Astrocyte of the cerebellum (primary cell): Measurements from ENCODE around the gene WSCD1.

Experiments
- DNase-seq: peaks from one replicate; pipeline ENCODE4 v3.0.0-alpha.2; 2011; ENCODE audit warnings: low read depth
- H3K4me3 ChIP-seq: 2 replicates; pipeline ENCODE4 v1.5.1; 2011; ENCODE audit warnings: mild to moderate bottlenecking, low read depth, low read length, moderate library complexity
- in situ Hi-C: cut with HindIII; loops from 2 replicates; pipeline ENCODE4 v1.10.0; 2017; ENCODE audit warnings: low sequenced_read_pairs
- TF ChIP-seq, protein P1 (sequence below): IDR thresholded peaks from 2 replicates; pipeline ENCODE4 v1.5.1; 2012; ENCODE audit warnings: low read length, low read depth, moderate library complexity, mild to moderate bottlenecking; ENCODE audit errors: missing control alignments

Gene WSCD1

DNA sequence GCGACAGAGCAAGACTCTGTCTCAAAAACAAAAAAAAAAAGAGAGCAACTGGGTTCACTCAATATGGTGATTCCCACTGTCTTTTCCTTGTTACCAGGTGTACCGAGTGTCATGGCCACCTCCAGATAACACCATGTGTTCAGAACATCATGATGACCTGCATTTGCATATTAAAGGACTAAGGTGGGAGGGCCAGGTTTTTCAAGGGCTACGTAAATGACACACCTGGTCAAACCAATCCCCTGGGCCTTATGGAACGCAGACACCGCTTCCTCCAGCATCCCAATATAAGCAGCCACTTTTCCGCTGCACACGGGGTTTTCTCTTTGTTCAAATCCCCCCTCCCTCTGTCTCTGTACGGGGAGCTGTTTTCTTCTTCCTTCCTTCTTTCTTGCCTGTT lies 29.3 kb downstream of the WSCD1 start:
- in situ Hi-C loops = no loop called here
- TF ChIP-seq, protein P1, sequence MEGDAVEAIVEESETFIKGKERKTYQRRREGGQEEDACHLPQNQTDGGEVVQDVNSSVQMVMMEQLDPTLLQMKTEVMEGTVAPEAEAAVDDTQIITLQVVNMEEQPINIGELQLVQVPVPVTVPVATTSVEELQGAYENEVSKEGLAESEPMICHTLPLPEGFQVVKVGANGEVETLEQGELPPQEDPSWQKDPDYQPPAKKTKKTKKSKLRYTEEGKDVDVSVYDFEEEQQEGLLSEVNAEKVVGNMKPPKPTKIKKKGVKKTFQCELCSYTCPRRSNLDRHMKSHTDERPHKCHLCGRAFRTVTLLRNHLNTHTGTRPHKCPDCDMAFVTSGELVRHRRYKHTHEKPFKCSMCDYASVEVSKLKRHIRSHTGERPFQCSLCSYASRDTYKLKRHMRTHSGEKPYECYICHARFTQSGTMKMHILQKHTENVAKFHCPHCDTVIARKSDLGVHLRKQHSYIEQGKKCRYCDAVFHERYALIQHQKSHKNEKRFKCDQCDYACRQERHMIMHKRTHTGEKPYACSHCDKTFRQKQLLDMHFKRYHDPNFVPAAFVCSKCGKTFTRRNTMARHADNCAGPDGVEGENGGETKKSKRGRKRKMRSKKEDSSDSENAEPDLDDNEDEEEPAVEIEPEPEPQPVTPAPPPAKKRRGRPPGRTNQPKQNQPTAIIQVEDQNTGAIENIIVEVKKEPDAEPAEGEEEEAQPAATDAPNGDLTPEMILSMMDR = no peak
- H3K4me3 ChIP-seq = no peak overlapping the region
- DNase-seq = no peak

DNA sequence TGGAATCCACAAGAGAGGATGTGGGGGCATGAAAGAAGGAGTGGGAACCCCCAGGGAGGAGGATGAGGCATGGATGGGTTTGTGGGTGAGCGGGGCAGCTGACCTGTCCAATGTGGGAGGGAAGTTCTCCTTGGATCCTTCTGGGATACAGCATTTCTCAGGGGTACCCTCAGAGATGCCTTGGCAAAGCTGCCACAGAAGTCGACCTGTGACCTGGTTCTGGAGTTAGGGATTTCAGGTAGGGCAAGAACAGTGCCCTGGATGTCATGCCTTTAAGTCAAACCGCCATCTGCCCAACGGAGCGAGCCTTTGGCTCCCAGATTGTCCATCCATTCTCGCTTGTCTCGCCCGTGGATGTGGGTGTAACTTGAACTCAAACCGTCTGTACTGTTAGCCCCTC lies 30.0 kb downstream of the WSCD1 start:
- DNase-seq = no peak
- H3K4me3 ChIP-seq = no peak overlapping the region
- in situ Hi-C loops = no loop called here
- TF ChIP-seq, protein P1 = no peak

DNA sequence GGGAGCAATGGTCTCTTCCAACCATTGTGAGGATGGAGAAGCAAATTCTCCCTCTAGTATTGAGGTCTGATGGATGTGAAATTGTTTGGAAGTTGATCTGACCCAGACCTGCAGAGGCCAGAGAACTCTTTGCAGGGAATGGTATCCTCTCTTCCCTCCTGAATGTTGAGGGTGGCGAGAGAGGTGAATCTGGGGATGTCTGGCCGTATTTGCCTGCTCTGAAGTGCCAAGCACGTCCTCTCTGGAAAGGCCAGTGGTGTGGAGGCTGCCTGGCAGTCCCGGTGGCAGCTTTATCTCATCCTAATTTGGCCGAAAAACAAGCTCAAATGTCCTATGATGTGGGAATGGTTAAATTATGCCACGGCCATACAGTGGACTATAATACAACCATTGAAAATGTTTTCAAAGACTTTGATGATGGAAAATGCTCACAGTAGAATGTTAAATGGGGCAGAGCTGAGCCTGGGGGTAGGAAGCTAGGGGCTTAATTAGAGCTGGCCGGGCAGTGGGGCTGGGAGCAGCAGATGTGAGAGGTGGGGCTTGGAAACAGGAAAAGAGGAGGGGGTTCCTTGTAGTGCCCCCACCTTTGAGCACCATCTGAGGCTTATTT lies 30.8 kb downstream of the WSCD1 start:
- in situ Hi-C loops = no loop called here
- TF ChIP-seq, protein P1 = no peak
- DNase-seq = no peak
- H3K4me3 ChIP-seq = no peak overlapping the region

DNA sequence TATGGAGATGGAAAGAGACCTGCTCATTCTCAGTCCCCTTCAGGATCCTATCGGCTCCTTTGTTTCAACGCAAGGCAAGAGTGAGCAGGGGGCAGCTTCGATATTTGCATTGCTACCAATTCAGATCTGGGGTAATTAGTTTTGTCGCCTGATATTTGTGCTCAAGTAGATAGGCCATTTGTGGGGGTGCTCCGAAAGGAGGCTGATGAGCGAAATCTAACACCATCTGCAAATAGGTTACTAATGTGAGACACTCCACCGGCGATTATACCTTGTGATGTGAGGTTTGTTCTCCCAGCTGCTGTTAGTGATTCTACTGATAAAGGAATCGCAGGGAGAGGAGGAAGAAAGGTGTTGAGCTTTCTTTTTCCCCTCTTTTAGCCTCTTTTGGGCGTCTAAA lies 31.5 kb downstream of the WSCD1 start:
- DNase-seq = no peak
- TF ChIP-seq, protein P1 = no peak
- in situ Hi-C loops = no loop called here
- H3K4me3 ChIP-seq = no peak overlapping the region

DNA sequence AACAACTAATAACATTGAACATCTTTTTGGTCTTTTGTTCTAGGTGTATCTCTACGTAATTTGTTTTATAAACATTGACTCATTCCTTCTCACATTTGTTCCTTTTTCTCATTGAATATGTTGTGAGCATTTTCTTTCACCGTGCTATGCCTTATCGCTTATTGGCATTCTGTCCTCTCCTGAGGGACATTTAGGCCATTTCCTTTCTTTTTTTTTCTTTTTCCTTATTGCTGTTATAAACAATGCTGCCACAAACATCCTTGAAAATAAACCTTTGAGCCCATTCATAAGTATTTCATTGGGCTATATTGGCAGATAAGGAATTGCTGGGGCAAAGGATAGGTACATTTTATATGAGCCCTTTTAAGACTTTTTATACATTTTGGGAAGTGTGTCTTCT lies 32.4 kb downstream of the WSCD1 start:
- no peak overlapping the region for H3K4me3 ChIP-seq
- TF ChIP-seq, protein P1 = no peak
- DNase-seq = no peak
- in situ Hi-C loops = no loop called here

DNA sequence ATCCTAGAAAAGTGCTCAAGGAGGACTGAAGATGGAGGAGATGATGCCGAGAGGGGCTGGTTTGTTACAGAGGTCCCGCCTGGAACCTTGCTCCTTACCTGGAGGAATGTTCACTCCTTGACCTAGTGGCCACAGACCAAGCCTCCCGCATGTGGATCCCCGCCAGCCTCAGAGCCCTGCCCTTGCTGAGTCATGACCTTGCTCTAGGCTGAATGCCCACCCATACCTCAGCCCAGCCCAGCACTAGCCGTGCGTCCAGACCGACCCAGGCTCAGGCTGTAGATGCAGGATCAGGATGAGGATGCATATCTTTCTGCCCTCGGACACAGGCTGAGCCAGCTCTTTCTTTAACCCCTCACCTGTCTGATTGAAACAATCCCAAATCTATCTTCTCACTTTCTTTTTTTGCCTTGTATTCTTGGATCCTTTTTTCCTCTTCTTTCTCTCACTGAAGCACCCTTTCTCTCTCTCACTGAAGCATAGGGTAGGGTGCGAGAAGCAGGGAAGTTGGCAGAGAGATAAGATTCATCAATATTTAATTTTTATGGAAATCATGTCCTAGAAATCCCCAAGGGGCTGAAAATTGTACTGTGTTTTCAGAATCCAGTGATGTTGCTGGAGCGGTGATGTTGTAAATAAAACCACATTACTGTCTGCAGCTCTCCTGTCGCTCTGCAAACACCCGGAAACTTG lies 34.9 kb downstream of the WSCD1 start:
- H3K4me3 ChIP-seq = no peak overlapping the region

More for the DNA sequence above, 34.9 kb downstream of the WSCD1 start:
- TF ChIP-seq, protein P1 = no peak
- DNase-seq = no peak
- in situ Hi-C loops = no loop called here
